H1 (cell line): Measurements from ENCODE around the gene PNPLA1. TPM values are rescaled to one million over a fixed set of nuclear protein-coding genes. Genes with fewer than 3 reads are reported as not detected.

ENCODE experiments used
- SP4 ChIP-seq: IDR thresholded peaks from 2 replicates; pipeline ENCODE4 v1.6.1; 2012; ENCODE audit warnings: low read length, inconsistent platforms
- TCF12 ChIP-seq: IDR thresholded peaks from 2 replicates; pipeline ENCODE4 v1.6.1; 2011; ENCODE audit warnings: low read depth, mild to moderate bottlenecking, low read length
- polyA plus RNA-seq, 7 experiments: library from polyadenylated mRNA; depleted of rRNA in 3 of 7; stranded (reverse) in 5 of 7; unstranded in 2 of 7; fragments of >200 nt in 5 of 7; fragments of 200-250 nt in 2 of 7; gene quantifications; 1 replicate in 5 of 7; 2 replicates in 1 of 7; 4 replicates in 1 of 7; pipeline versions ENCODE4 v1.2.1 to v1.2.3, GENCODE V29; 2011 to 2013; ENCODE audit warnings: missing spikeins in 2 of 7, mixed read lengths in 2 of 7
- total RNA-seq: library from RNA; stranded (reverse); fragmentation: NEBNext Ultra II Directional; extraction: Animal tissue kit (Norgen Biotek cat#: 25700); gene quantifications from 2 replicates; pipeline ENCODE4 v1.2.1, GENCODE V29; 2021
- TF ChIP-seq, protein P1 (sequence below): fragments of 300-600 bp; sonication (generic); IDR thresholded peaks from 2 replicates; pipeline ENCODE4 v1.7.1; 2012; ENCODE audit warnings: low read length, moderate library complexity, mild to moderate bottlenecking, inconsistent platforms; ENCODE audit not compliant: insufficient replicate concordance

PNPLA1 gene
- total and polyA plus RNA-seq, 2 of the 8 experiments (the other 6 are each of a cell fraction or from before 2014, with no cell fraction given) = not detected

DNA sequence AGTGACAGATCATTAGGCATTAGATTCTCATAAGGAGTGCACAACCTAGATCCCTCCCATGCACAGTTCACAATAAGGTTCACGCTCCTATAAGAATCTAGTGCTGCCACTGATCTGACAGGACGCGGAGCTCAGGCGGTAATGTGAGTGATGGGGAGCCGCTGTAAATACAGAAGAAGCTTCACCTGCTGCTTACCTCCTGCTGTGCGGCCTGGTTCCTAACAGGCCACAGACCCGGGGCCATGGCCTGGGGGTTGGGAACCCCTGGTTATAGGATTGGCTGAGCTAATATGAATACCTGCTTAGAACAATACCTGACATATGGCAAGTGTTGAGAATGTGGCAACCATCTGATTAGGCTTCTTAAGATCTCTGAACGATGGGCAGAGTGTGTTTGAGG, 2.4 kb downstream of the PNPLA1 start (continued):
- TF ChIP-seq, protein P1, sequence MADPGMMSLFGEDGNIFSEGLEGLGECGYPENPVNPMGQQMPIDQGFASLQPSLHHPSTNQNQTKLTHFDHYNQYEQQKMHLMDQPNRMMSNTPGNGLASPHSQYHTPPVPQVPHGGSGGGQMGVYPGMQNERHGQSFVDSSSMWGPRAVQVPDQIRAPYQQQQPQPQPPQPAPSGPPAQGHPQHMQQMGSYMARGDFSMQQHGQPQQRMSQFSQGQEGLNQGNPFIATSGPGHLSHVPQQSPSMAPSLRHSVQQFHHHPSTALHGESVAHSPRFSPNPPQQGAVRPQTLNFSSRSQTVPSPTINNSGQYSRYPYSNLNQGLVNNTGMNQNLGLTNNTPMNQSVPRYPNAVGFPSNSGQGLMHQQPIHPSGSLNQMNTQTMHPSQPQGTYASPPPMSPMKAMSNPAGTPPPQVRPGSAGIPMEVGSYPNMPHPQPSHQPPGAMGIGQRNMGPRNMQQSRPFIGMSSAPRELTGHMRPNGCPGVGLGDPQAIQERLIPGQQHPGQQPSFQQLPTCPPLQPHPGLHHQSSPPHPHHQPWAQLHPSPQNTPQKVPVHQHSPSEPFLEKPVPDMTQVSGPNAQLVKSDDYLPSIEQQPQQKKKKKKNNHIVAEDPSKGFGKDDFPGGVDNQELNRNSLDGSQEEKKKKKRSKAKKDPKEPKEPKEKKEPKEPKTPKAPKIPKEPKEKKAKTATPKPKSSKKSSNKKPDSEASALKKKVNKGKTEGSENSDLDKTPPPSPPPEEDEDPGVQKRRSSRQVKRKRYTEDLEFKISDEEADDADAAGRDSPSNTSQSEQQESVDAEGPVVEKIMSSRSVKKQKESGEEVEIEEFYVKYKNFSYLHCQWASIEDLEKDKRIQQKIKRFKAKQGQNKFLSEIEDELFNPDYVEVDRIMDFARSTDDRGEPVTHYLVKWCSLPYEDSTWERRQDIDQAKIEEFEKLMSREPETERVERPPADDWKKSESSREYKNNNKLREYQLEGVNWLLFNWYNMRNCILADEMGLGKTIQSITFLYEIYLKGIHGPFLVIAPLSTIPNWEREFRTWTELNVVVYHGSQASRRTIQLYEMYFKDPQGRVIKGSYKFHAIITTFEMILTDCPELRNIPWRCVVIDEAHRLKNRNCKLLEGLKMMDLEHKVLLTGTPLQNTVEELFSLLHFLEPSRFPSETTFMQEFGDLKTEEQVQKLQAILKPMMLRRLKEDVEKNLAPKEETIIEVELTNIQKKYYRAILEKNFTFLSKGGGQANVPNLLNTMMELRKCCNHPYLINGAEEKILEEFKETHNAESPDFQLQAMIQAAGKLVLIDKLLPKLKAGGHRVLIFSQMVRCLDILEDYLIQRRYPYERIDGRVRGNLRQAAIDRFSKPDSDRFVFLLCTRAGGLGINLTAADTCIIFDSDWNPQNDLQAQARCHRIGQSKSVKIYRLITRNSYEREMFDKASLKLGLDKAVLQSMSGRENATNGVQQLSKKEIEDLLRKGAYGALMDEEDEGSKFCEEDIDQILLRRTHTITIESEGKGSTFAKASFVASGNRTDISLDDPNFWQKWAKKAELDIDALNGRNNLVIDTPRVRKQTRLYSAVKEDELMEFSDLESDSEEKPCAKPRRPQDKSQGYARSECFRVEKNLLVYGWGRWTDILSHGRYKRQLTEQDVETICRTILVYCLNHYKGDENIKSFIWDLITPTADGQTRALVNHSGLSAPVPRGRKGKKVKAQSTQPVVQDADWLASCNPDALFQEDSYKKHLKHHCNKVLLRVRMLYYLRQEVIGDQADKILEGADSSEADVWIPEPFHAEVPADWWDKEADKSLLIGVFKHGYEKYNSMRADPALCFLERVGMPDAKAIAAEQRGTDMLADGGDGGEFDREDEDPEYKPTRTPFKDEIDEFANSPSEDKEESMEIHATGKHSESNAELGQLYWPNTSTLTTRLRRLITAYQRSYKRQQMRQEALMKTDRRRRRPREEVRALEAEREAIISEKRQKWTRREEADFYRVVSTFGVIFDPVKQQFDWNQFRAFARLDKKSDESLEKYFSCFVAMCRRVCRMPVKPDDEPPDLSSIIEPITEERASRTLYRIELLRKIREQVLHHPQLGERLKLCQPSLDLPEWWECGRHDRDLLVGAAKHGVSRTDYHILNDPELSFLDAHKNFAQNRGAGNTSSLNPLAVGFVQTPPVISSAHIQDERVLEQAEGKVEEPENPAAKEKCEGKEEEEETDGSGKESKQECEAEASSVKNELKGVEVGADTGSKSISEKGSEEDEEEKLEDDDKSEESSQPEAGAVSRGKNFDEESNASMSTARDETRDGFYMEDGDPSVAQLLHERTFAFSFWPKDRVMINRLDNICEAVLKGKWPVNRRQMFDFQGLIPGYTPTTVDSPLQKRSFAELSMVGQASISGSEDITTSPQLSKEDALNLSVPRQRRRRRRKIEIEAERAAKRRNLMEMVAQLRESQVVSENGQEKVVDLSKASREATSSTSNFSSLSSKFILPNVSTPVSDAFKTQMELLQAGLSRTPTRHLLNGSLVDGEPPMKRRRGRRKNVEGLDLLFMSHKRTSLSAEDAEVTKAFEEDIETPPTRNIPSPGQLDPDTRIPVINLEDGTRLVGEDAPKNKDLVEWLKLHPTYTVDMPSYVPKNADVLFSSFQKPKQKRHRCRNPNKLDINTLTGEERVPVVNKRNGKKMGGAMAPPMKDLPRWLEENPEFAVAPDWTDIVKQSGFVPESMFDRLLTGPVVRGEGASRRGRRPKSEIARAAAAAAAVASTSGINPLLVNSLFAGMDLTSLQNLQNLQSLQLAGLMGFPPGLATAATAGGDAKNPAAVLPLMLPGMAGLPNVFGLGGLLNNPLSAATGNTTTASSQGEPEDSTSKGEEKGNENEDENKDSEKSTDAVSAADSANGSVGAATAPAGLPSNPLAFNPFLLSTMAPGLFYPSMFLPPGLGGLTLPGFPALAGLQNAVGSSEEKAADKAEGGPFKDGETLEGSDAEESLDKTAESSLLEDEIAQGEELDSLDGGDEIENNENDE = no peak
- no peak for TF ChIP-seq TCF12
- no peak for TF ChIP-seq SP4
